NCI-H82 treated with DMSO at 0.1 percent for 48 hours (cell line): ENCODE measurements around the gene IFI16.

Experiments used
- DNase-seq: peaks from one replicate; lab custom pipeline; 2025; ENCODE audit not compliant: unreplicated experiment; lab: John Stamatoyannopoulos, UW

Gene IFI16

DNA sequence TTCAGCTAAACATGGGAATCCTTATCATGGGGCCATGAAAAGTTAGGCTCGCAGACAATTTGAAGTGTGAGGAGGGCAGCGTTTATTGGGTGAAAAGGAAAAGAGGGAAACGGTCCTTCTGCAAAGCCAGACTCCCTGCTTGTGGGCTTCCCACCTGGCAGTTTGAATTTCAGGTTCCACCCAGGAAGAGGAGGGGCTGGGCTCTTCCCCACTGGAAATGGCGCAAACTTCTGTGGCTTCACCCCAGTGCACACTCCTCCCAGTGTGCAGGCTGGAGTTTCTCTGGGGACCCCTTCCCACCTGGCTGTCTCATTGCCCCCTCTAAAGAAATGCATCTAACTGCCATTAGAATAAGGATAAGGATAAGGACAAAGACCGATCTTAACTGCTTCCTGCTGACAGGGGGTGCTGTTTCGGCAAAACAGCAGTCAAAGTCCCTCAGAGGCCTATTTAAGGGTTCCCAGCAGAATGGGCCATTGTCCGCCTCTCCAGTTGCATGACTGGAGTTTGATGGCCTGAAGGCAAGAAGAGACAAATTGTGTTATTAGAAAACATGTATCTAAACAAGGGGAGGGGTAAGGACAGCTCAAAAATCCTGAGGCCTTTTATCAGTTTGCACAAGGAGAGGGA lies 46.5 kb downstream of the IFI16 start:
- DNase-seq, result no peak

DNA sequence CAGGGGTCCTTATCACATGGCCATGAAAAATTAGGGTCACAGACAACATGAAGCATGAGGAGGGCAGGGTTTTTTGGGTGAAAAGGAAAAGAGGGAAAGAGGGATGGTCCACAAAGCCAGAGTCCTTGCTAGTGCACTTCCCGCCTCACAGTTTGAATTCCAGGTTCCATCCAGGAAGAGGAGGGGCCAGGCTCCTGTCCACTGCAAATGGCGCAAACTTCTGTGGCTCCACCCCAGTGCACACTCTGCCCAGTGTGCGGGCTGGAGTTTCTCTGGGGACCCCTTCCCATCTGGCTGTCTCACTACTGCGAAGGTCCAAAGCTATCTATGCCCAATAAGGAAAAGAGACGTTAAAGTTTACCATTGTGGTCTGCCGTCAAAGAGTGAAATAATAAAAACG lies 49.0 kb downstream of the IFI16 start:
- DNase-seq, result no peak

DNA sequence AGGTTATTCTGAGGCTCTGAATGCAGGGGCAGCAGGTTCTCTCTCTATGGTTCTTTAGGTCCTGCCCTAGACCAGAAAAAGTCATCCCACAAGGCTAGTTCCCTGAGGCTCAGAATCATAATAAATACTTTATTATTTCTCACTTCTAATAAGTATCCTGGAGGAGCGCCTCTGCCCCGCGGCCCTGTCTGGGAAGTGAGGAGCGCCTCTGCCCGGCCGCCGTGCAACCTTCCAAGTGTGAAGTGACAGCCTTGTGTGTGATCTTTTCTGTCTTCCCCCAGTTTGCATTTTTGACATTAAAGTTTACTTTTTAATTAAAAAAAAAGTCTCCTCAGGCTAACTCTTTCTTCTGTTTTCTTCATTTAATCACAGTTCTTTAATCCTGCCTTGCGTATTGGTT lies 55.4 kb downstream of the IFI16 start:
- no peak for DNase-seq

DNA sequence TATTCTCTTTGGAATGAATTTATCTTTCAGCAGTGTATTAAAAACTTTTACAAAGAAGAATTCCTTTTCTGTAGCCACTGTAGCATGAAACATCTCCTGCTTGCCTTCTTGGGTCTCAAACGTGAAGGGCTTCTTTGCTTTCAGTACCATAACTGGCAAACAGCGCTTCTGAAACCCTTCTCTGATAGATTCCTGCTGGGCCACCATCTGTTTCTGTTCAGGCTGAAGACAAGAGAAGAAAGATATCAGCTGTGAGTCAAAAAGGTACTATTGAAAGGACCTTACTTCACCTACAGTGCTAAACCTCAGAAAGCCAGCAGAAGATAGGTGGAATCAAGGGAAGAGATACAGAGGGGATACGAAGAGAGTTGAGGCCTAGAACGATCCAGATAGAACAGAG lies 56.4 kb downstream of the IFI16 start:
- DNase-seq, result no peak

DNA sequence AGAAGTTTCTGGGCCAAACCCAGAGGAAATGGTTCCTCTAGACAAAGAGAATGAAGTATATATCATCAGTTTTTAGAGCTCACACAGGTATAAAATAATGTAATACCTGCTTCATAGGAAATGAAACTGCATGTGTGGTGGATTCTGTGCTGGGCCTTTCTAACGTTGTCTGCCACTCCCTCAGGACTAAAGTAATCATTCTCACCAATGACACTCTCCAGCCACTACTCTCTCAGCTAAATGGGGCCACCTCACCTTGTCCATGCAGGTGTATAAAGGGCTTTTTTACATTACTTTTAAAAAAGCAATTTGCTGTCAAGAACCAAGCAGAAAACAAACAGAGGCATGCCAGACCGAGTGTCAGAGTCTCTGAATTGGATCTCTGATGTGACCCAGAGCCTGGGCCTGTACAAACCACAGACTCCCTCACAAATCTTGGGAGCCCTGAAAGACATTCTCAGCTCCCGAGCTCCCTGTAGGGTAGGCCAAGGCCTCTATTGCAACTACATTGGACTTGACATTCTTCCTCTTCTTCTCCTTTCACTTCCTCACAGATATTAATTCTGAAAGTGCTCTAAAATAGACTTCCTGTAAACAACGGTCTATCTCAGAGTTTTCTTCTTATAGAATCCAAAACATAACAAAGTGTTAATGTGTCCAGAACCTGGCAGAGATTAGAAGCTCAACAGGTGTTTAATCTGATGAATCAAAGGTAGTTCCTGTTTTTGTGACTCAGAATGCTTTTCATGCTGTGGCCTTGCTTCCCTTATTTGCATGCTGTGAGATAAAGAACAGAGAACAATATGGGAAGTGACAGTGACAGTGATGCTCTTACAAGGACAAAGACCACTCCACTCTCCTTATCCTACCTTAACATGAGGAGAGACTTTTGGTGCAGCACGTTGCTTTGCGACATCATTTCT lies 58.3 kb downstream of the IFI16 start:
- no peak for DNase-seq

DNA sequence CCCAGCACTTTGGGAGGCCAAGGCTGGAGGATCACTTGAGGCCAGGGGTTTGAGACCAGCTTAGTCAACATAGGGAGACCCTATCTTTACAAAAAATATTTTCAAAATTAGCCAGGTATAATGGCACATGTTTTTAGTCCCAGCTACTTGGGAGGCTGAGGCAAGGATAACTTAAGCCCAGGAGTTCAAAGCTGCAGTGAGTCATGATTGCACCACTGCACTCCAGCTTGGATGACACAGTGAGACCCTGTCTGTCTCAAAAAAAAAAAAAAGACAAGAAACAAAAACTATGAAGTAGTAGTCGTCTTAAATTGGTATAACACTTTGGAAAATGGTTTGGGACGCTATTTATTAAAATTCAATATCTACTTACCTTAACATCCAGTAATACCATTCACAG lies 59.2 kb downstream of the IFI16 start:
- DNase-seq, result no peak

DNA sequence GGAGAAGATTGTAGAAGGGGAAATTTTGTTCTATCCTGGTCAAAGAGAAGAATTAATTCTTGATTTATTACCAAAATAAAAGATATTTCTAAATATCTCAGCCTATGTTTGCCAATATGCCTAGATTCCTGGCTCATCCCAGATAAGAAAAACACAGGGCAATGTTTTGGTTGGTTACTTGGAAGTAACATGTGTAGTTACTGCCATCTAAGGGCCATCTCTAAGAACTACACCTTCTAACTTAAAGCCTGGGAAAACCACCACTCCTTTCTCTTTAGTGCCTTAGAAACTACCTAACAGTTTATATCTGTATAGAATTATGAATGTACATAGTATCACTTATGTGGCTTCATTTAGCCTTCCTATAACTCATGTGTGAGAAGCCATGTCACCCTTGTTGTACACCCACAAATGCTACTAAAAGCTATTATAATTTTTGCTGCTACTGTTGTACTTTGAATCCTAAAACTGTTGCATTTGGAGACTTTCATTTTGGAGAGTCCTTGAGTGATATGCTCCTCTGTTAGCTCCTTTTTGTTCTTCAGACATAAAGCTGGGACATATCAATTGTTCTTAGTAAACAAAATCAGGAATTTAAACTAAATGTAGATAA lies 62.4 kb downstream of the IFI16 start:
- peak; percentile 51 for DNase-seq

DNA sequence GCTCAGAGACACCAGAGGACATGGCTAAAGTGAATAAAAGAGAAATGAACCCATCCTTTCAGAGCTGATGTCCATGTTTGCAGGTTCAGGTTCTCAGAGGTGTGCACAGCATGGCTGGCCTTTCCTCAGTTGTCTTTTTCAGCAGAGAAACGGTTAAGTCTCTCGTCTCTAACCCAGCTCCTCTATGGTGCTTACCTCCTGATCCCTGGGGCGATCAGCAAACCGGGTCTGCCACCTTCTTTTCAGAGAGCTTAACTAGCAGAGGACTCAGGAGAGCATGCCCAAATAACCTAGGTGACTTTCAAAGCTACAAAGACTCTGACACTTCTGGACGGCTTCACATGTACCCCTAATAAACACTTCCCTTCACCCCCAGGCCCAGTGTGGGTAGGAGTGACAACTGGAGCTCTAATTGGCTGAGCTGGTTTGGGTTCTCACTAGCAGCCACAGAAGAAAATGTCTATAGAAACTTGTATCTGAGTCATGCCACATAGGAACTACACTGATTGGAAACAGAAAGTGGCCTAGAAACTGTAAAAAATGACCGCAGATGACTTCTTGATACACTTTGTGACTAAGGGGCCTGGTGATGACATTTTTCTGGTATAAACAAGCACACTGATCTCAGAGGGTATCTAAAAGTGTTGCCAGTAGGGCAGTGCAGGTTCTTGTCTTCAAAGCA lies 66.9 kb downstream of the IFI16 start, which contains the start of gene AIM2:
Gene AIM2, minus strand, starts transcription at position 329 of the 682 bp plus-strand sequence. CDS start 3,267 bp downstream, outside the sequence.
- DNase-seq, result no peak

DNA sequence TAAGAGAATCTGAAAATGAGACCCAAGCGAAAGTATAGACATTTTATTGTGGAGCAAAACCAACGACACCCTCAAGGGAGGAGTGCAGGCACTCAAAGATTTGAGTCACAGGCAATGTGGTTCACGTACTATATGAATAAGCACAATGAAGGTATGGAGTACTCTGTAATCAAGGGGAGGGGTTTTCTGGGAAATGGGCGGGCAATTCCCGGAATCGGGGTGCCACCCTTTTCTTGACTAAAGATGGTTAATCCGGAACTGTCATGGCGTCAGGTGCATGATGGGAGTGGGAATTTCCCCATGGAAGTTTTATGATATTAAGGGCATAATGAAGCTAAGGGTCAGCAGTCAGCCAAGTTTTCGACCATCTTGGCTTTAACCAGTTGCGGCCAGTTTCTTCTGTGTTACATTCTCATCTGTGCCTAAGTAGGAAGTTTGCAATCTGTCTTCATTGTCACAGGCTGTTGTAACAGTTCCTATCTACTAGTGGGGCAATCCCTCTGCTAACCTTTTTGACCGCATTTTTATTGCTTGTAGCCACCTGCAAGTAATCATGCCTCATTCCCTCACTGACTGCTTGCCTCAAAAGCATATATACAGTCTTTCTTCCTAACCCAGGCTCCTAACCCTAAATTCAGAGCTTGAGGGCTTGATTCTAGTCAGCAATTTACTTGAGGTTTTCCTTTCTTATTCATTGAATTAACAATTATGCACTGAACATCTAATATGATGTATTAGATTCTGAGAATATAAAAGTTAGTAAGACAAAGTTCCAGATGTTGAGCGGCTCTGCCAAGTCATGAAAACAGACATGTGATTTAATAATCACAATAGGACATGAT lies 67.6 kb downstream of the IFI16 start:
- DNase-seq, result no peak

DNA sequence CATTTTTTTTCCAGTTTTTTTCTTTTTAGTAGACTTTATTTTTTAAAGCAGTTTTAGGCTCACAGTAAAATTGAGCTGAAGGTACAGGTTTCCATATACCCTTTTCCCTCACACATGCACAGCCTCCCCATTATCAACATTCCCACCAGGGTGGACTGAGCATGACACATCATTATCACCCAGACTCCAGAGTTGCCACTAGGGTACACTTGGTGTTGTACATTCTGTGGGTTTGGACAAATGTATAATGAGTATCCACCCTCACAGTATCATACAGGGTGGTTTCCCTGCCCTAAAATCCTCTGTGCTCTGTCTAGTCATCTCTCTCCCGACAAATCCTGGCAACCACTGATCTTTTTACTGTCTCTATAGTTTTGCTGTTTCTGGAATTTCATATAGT lies 69.8 kb downstream of the IFI16 start:
- DNase-seq, result no peak

DNA sequence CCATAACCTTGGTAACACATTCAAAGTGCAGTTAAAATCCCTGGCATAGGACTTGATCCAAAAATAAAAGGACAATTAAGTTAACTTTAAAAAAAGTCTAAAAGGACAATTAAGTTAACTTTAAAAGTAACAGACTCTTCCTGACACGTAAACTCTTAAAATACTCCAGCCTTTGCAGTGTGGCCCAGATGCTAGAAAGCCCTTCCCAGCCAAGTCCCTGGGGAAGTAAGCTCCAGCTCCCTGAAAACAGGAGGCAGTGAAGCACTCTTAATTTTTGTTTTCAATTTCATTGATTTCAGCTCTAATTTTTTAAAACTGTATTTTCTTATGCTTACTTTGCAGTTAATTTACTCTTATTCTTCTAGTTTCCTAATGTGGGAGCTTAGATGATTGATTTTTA lies 71.9 kb downstream of the IFI16 start:
- no peak for DNase-seq

DNA sequence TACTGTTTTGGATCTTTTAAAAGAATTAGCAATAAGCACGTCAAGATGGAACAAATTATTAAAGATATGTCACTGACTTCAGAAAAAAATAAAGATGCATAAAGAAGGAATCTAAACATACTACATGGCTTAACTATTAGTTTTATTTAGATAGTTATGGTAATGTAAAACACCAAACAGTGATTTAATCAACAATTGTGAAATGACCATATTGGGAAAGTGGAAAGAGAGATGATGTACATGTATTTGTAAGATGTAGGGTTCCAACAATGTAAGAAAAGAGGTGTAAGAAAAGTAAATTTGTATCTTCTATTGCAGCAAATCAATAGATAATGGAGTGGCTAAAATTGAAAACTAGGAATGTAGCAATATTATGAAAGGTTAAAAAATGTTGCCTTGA lies 73.3 kb downstream of the IFI16 start:
- no peak for DNase-seq

DNA sequence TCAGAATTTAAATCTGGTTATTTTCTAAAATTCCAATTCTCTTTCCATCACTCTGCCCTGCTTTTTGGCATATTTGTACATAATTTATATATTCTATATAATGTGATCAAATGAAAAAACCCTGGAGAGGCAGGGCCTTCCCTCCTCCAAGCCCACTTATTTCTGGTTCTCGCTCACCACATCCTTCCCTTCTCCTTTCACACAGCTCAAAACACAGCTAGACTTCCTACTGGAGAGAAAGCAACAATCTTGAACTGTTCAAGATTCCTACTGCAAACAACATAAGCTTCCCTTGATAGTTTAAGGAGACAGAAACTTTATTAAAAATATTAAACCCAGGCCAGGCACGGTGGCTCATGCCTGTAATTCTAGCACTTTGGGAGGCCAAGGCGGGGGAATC lies 74.4 kb downstream of the IFI16 start:
- DNase-seq, result no peak

DNA sequence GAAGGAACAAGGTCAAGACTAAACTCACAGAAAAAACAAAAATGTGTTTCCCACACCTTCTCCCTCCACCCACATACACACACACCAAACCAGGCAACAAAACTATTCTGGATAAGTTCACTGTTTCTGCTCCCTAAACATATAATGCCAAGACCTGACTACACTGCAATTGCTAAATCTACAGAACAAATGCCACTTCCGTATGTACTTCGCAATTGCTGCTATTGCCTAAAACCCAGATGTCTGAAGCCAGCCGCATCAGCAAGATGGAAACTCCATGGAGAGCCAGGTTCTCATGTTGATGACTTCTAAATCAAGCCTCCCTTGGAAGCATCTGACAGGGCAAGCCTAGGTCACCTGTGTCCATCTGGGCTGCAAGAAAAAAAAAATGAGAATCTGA lies 75.2 kb downstream of the IFI16 start:
- DNase-seq, result no peak

DNA sequence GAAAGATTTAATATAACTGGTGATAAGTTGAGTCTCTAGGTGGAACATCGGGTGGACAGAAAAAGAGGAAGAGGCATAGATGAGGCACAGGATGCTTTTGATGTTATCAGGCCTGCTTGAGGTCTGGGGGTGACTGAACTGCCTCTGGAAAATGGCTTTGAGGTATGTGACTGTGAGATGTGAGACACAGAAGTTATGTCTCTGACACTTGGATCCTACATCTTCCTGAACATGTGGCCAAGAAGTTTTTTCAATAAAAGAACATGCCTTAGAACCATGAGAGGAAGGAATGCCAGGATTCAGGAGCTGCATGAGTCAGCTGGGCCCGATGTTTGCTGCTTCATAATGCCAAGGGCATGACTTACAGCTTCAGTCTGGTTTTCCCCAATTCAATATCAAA lies 78.3 kb downstream of the IFI16 start:
- DNase-seq, result no peak

DNA sequence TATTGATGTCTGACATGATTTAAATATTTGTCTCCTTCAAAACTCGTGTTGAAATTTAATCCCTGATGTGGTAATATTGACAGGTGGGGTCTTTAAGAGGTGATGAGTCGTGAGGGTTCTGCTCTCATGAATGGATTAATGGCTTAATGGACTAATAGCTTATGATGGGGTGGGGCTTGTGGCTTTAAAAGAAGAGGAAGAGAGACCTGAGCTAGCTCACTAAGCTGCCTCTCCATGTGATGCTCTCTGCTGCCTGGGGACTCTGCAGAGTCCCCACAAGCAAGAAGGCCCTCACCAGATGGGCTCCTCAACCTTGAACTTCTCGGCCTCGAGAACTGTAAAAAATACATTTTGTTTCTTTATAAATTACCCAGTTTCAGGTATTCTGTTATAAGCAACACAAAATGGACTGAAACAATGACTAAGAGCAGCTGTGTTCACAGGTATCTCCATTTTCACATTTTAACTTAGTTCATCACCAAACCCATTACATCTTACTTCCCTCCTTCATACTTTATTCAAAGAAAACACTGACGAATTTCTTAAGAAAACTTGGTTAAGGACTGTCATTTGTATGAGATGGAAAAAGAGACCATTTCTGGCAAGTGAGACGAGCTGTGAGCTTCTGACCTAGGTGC lies 79.0 kb downstream of the IFI16 start:
- no peak for DNase-seq

DNA sequence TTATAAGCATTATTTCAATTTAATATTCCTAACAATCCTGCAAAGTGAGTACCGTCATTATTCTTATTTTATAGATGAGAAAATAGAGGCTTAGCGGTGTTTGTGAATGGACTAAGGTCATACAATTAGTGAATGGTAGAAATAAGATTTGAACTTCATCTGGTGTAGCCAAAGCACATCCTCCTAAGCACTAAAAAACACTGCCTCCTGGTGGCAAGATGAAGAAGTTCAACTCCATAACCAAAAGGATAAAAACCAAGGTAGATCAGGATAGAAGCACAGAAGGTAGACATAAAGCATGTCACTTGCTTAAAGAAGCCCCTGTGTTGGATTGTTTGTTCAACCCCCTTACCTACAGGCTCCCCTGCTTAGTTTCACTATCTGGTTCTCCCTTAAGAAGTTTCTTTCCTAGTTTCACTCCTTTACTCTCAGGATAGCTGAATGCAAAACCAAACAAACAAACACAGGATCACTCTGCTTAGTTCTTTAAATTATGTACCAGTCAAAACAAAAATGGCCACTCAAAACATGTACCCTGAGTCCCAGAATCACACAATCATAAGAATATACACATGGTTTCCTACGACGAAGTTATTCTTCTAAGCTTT lies 79.6 kb downstream of the IFI16 start:
- peak; percentile 16 for DNase-seq

DNA sequence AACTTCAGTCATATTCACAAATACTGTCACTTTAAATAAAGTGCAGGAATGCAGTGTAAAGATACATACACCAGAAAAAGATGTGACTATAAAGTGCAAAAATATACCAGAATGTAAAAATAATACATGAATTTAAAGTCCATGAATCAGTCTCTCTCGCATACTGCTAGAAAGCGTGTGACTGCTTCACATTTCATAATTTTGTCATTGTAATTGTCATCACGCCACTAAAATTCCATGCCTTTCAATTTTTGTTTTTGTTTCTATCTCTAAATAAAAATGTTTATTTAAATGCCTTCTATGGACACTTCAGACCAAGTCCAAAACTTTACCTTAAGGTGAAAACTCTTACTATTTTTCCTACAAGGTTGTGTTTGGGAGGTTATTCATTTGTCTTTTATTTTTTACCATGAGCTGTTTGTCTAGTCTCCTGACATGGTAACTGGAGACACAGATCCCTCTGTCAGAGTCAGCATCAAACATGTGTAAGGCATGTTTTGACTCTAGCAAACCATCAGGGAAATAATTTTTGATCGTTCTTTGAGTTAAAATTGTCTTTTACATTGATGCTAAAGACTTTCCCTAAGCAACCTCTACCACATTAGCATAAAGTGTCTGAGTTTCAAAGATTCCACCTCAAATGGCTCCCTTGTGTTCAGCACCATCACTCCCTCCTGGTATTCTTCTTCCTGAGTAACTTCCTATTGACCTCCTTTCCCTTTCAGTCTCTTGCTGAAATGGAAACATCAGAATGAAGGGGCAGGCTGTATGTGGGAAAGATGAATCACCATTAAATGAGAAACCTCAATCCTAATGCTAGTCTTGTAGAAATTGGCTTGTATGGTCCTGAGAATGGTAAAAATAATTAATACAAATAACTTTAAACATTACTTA lies 80.8 kb downstream of the IFI16 start:
- no peak for DNase-seq

DNA sequence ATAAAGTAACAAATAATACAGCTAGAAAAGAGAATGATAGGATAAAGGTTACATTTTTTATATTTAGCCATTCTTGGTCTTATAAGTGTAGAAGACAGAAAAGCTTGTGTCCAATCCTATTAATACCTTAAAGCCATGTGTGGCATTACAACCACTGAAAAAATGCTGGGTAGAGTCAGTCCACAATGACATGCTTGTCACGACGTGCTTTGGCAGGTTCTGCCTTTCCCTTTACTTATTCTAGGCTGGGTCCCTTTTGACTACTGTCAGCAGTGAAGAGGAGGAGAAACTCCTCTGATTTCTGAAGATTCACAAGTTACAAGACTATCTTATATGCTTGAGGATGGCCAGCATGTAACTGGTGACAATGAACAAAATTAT lies 81.5 kb downstream of the IFI16 start:
- DNase-seq, result no peak
